ENCODE results near the gene ATP13A2.

Gene ATP13A2

DNA sequence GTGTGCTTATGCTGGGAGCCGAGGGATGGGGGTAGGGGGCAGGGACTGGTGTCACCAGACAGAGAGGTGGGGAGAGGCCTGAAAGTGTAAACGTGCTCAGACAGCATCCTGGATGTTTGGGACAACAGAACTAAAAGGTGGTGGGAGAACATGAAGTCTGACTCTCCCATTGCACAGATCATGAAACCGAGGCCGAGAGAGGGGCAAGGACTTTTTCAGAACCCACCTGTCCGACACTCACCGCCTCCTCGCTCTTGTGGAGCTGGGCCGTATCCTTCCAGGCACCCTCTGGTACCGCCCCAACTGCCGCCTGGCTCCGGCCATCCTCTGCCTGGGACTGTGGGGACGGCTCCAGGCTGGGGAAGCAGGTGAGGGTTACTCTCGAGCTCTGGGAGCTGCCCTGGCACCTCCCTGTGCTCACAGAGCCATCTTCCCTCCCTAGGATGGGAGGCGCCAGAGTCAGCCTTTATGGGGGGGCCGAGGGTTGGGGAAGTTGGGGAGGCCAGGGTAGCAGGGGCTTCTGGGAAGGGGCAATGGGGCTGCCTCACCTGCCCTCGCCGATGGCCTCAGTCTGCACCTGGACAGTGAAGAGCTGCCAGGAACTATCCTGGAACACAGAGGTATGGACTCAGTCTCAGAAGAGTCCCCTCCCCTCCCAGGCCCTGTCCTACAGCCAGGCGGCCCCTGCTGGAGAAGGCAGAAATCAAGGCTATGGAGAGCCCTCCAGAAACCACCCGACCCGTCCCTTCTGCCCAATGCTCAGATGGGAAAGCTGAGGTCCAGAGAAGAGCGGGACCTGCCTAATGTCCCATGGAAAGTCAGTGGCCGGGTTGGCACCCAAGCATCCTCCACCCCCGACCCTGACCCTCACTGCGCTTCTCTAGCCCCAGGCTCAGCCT, 7.0 kb downstream of the ATP13A2 start:
- no peak for DNase-seq (ENCODE audit: low read depth)

GRCh38 chr1:17002524-17002902, 9.2 kb downstream of the ATP13A2 start:
- DNase-seq (ENCODE audit: low read depth): no peak

DNA sequence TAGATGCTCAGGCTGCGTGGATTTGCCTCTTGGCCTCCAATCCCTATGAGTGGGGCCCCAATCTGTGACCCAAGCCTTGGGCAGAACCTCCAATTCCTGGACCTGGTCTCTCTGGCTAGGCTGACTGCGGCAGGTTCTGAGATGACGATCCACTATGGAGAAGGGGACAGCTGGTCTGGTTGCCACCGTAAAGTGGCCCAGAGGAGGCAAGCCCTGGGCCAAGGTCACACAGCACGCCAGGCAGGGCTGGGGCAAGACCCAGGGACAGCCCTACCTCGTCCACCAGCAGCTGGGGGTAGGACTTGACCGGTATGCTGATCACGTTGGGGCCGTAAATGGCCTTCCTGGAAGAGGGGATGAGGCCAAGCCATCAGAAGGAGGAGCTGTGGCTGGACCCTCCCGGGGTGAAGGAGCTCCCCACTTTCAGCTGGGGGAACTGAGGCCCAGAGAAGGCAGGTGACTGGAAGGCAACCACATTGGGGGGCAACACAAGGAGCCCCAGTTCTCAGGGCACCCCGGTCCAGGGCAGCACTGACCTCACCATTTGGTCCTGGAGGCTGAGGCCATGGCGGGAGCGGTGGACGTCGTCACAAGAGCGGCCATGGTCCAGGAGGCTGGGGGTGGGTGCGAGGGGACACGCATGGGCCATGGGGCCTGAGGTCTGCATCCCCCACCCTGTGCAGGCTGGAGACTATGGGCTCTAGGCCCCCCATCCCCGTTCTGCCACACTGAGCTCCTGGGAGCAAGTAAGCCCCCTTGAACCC, 9.8 kb downstream of the ATP13A2 start:
- no peak for DNase-seq (ENCODE audit: low read depth)

DNA sequence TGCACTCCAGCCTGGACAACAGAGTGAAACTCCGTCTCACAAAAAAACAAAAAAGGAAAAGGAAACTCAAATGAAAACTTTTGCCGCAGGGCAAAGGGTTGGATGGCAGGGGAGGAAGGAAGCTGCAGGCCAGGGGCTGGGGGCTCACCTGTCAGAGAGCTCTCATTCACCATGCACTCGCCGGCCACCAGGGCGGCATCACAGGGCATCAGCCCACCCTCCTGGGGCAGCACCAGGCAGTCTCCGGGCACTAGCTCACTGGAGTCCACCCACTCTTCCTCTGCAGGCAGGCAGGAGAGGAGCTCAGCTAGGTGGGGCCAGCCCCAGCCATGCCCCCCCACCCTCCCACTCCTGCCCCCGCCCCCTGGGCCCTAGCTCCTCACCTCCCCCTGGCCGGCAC, 11.9 kb downstream of the ATP13A2 start:
- DNase-seq (ENCODE audit: low read depth): no peak

DNA sequence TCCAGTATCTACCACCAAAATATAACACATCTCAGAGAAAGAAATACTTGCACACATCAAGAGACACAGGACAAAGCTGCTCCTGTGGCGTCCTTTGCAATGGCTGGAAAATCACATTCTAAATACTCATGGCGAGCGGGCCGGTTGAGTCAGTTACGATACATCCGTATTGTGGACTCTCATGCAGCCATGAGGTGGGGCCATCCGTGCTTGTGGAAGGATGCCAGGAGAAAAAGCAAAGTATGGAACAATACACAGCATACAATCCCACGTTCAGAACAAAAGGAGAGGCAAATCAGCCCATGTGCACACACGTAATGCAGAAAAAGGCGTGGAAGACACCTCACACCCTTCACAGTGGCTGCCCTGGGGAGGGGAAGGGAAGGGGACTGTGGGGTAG, 13.1 kb downstream of the ATP13A2 start:
- DNase-seq (ENCODE audit: low read depth): no peak

DNA sequence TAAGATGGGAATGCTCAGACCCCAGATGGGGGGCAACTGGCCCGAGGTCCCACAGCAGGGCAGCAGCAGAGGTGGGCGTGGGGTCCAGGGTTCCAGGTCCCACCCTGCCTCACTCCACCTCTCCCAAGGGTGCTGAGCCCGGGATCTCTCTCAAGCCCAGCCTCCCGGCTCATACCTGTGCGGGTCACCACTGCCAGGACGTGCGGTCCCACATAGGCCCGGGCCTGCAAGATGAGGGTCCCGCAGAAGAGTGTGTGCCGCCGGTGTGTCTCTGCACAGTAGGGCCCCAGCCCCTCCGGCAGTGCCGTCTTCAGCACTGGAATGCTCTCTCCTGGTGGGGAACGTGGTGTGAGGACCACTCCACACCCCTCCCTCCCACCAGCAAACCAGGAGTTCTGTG, 14.9 kb downstream of the ATP13A2 start:
- no peak for DNase-seq (ENCODE audit: low read depth)

DNA sequence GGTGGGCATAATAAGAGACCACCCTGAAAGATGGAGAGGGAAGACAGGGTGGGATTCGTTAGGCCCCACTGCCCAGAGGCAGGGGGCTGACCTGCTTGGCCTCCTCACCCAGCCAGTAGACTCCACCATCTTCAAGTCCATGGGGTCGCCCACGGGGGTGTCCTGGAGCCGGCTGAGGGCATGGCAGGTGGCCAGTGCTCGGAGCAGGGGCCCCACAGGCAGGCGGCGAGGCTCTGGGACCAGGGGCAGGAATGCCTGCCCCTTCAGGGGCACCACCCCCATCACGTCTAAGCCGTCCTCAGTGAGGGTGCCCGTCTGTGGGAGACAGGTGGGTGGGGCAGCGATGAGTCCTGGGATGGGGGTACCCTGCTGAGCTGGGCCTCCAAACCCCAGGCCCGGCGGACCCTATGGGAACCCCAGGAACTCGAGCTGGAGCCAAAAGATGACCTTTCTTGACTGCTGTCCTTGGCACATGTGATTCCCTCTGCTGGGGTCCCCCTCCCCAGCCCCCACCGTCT, 18.1 kb downstream of the ATP13A2 start:
- no peak for DNase-seq (ENCODE audit: low read depth)

DNA sequence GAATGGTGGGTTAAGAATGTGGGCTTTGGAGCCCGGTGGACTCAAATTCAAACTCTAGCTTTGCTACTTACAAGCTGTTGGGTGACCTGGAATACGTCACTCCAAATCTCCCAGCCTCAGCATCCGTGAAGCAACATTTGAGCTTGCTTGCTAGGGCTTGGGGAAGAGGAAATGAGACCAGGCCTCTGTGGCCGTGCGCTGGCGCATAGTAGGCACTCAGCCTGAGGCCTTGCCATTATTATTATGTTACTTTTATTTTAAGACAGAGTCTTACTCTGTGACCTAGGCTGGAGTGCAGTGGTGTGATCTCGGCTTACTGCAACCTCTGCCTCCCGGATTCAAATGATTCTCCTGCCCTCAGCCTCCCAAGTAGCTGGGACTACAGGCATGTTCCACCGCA, 19.1 kb downstream of the ATP13A2 start:
- no peak for DNase-seq (ENCODE audit: low read depth)

DNA sequence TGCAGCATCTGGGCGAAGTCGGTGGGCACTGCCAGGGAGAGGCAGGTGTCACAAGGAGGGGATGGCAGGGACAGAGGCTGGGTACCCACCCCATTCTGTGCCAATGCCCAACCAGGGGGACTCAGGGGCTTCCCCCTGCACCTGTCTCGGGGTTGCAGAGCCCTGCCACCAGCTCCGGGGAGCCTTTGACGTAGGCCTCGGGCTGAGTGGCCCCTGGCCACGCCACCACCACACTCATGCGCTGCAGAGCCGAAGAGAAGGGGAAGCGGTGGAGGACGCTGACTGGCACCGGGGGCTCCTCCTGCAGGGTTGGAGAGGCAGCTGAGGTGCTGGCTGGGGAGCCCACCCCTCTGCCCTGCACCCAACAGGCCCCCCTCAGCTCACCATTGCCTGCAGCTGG, 19.6 kb downstream of the ATP13A2 start:
- no peak for DNase-seq (ENCODE audit: low read depth)

DNA sequence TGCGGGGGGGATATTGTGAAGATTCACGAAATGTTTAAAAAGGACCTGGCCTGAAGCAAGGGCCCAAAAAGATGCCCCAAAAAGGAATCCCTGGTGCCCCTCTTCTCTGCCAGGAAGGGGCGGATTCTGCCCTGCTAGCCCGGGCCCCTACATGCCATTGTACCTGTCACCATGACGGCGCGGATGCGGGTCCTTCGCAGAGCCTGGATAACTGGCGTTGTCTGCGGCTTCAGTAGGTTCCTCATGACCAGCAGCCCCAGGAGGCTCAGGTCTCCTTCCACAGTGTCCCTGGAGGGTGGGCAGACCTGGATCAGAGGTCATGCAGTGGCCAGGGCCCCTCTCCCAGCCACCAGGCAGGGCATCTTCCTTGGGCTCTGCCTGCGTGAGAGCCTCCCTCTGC, 20.2 kb downstream of the ATP13A2 start:
- DNase-seq (ENCODE audit: low read depth): no peak

DNA sequence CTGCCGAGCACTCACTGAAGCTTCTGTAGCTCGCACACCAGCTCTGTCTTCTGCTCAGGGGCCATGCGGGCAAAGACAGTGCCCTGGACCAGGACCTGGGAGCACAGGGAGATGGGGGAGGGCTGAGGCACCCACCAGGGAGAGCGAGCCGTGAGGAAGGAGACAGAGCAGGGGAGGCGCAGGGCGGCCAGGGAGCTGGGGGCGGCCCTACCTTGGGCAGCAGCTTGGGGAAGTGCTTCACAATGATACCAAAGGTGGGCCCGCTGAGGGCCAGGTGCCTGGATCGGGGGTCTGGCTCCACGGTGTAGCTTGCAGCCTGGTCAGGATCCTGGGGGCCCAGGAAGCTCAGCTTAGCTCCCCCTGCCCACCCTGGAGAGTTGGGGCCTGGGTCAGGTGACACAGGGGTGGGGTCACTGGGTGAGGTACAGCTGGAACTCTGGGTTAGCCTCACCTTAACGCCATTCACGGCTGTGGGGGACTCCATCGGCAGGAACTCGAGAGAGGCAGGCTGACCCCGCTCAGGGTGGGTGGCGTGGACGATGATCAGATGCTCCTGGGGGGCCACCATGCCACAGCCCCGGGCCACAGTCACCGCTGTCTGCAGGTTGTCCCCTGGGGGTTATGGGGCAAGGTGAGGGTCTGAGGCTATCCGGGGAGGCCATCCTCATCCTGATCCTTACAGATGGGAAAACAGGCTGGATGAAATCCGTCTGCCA, 21.9 kb downstream of the ATP13A2 start:
- no peak for DNase-seq (ENCODE audit: low read depth)

GRCh38 chr1:16988210-16988609, 23.5 kb downstream of the ATP13A2 start:
- DNase-seq (ENCODE audit: low read depth): no peak

GRCh38 chr1:16986962-16987361, 24.8 kb downstream of the ATP13A2 start:
- no peak for DNase-seq (ENCODE audit: low read depth)

DNA sequence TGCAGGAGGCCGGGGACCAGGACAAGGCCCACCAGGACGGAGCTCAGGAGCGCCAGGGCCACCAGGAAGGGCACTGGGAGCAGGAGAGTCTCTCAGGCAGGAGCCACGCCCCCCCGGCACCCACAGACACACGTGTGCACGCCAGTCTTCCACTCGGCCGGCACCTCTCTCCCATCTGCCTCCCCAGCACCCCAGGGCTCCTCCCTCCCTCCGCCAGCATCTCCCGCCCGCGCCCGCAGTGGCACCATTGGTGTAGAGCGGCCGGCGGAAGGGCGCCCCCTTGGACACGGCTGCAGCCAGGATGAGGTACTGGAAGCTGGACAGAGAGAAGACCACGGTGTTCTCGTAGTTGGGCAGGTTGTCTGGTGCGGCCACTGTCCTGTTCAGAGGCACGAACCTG, 25.2 kb downstream of the ATP13A2 start:
- no peak for DNase-seq (ENCODE audit: low read depth)

- DNase-seq (ENCODE audit: low read depth): no peak
These were observed 25.6 kb downstream of the ATP13A2 start for GRCh38 chr1:16986113-16986512.

DNA sequence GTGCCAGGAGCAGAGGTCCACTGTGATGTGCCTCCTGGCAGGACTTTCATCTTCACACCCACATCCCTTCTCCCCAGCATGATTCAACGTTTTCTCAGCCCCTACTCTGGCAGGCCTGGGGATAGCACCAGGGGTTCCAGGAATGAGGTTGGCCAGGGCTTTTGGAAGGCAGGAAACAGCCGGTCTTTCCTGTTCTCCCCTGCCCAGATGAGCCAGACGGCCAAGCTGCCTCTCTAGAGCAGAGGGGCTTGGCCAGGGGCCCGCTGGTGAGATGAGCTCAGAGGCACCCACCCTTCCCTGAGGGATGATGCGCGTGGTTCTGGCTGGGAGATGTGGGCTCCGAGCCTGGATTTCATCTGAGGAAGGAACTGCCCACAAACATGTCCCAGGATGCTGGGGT, 27.0 kb downstream of the ATP13A2 start:
- DNase-seq (ENCODE audit: low read depth): no peak

DNA sequence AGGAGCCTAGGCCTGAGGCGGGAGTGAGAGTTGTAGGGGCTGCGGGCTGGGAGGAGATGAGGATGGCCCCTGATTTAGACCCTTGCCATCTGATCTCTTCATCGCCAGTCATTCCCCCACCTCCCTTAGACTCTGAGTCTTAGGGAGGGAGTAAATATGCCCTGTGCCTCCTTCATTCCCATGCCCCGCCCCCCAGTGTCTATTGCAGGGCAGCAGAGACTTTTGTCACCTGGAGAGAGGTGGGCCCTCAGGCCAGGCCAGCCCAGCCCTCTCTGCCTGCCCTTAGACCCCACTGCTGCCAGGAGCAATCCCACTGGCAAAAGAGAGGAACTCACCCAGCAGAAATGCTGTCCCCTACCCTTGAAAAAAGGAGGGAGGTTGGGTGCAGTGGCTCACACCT, 28.1 kb downstream of the ATP13A2 start:
- DNase-seq (ENCODE audit: low read depth): no peak

GRCh38 chr1:16982902-16983301, 28.8 kb downstream of the ATP13A2 start:
- DNase-seq (ENCODE audit: low read depth): no peak

- no peak for DNase-seq (ENCODE audit: low read depth)
These were observed 30.4 kb downstream of the ATP13A2 start for GRCh38 chr1:16981269-16981849.

- DNase-seq (ENCODE audit: low read depth): no peak
These were observed 31.1 kb downstream of the ATP13A2 start, which contains the start of gene MFAP2 for GRCh38 chr1:16980473-16981268. Gene MFAP2, minus strand, starts transcription at chr1:16980620. Its CDS starts 2,347 bp downstream, at chr1:16978273.

Data from CMK (cell line).